GM12873 (cell line): ENCODE data around the gene HIPK2.

Experiments
- CTCF ChIP-seq: IDR thresholded peaks from 2 replicates; pipeline ENCODE4 v1.5.1; 2012; ENCODE audit warnings: low read depth, mild to moderate bottlenecking, moderate library complexity, low read length, control low read depth; ENCODE audit not compliant: insufficient read depth; ENCODE audit errors: missing control alignments

The HIPK2 gene

DNA sequence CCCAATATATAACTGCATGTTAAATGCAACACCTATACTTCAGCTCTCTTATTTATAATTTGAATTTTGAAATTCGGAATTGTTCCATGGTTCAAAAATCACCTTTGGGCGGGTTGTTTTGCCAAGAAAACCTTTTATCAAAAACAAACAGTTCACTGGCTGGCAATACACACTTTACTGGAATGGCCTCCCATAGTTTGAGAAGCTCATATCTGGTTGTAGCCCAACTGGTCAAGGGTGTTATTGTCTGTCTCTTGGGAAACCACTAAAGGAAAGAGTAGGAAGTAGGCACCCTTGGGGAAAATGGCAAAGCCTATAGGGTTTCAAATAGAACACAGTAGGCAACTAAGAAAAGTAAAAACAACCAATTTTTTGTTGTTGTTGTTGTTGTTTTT lies 117.9 kb downstream of the HIPK2 start:
- no peak for TF ChIP-seq CTCF

DNA sequence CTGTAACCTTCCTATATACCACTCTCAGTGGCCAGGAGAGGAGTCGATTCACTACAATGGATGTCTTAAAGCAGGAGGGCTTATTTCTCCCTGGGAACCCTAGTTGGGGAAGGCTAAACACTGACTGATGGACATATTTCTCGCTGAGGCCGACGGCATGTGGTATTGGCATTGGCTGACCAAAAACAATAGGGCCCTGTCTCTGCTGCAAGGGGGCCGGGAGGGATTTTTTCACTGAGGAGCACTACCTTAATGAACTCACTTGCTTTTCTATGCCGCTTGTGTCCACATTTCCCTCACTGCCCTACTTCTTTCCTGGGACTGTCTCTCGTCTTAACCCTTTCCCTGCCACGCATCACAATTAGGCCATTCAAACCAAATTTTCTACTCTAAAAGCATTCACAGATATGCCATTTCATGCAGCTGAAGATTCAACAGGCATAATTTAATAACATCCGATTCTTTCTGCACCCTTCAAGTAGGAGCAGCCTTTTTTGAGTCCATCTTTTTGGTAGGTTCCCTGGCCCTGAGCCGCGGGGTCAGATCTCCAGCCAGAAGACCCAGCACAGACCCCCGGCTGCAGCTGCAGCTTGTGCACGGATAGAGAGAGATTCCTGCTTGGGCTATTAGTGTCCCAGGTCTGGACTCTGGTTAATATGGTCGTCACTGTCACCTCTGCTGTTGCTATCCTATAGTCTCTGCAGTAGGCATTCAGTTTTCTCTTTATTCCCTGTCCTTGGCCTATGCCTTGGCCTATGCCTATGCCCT lies 118.7 kb downstream of the HIPK2 start:
- no peak for TF ChIP-seq CTCF

DNA sequence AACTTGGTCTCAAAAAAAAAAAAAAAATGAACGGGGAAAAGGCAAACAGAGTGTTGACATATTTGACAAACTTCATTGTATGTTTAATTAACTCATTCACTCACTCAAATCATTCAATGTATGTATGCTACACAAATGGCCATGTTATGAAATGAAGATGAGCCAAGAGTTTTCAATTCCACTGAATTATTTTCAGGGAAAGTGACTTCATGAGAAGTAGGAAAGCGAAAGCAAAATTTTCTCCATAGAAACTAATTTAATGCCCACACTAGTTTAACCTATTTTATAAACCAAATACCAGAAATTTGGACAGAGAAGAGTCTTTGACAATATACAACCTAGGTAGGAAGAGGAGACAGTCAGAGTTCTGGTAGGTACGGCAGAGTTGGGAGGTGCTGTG lies 119.5 kb downstream of the HIPK2 start:
- TF ChIP-seq CTCF, result no peak

DNA sequence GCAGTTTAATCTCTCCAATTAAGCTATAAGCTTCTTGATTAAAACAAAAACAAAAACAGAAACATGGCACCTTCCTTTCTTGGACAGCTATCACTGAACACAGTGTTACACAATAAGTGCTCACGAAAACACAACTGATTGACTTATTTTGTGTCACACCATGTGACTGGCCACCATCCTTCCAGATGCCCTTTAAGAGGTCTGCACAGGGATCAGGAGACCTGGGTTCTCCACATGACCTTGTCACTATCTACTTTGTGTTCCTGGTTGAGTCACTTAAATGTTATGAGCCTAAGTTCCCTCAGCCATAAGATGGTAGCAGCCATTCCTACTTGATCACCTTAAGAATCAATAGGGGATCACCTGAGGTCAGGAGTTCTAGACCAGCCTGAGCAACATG lies 120.1 kb downstream of the HIPK2 start:
- no peak for TF ChIP-seq CTCF

GRCh38 chr7:139656387-139656786 lies 121.4 kb downstream of the HIPK2 start:
- no peak for TF ChIP-seq CTCF

DNA sequence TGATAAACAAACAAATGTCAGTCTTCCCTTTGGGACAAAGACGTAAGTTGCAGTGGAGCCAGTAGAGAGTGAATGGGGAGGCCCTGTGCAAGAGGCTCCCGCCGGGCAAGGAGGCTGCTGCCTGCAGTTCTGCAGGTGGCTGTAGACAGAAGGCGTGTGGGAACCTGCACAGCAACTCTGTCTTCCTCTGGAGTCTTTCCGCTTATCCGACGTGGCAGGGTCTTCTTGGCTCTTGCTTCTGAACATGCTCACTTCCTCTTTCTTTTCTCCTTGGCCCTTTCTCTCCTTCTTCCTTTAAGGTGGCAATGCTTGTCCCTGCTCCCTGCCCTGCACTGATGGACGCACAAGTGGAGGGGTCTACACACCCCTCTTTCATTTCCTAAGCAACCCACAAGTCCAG lies 122.5 kb downstream of the HIPK2 start:
- no peak for TF ChIP-seq CTCF

- no peak for TF ChIP-seq CTCF
These were observed 123.3 kb downstream of the HIPK2 start for GRCh38 chr7:139654276-139655181.
